SK-N-SH (cell line): ENCODE data around the gene AMDHD2. TPM values are rescaled to one million over a fixed set of nuclear protein-coding genes. Genes with fewer than 3 reads are reported as not detected.

Source experiments
- CTCF ChIA-PET: fragments of 300-600, 350-600 bp; formaldehyde crosslinking; extraction: SDS; loops from one replicate; lab custom pipeline; 2021; lab: Yijun Ruan, JAX
- POLR2A ChIA-PET: fragments of 350-600 bp; sonication (Branson Sonifier 250); formaldehyde crosslinking; extraction: SDS; loops from one replicate; lab custom pipeline; 2020; ENCODE audit warnings: antibody characterized with exemption, inconsistent platforms; lab: Yijun Ruan, JAX
- DNase-seq: peaks from one replicate; pipeline ENCODE4 v3.0.0; 2012
- H2AFZ ChIP-seq: fragments of 200-600 bp; sonication (generic); 2 replicates; pipeline ENCODE4 v1.8.1; 2016; ENCODE audit warnings: antibody characterized with exemption, mild to moderate bottlenecking, low read depth
- H3F3A ChIP-seq: fragments of 200-600 bp; sonication (generic); replicated peaks from 2 replicates; pipeline ENCODE3; 2016; ENCODE audit warnings: antibody characterized with exemption, mild to moderate bottlenecking; ENCODE audit not compliant: insufficient read depth
- H3K27ac ChIP-seq, 2 experiments: fragments of 200-500 bp in 1 of 2; fragments of 200-600 bp in 1 of 2; sonication (Bioruptor generic) in 1 of 2; sonication (generic), shearing (Covaris generic) in 1 of 2; 2 replicates each; pipeline versions ENCODE4 v1.5.1 to v1.6.1; 2014 to 2016; ENCODE audit warnings: low read depth in 2 of 2, inconsistent platforms in 1 of 2, low read length in 1 of 2, mild to moderate bottlenecking in 1 of 2, mixed read lengths in 1 of 2
- H3K27me3 ChIP-seq: fragments of 200-600 bp; sonication (generic), shearing (Covaris generic); 2 replicates; pipeline ENCODE4 v1.6.1; 2016; ENCODE audit warnings: mixed run types; ENCODE audit not compliant: insufficient read depth
- H3K36me3 ChIP-seq, 2 experiments: fragments of 200-500 bp in 1 of 2; fragments of 200-600 bp in 1 of 2; sonication (Bioruptor generic) in 1 of 2; sonication (generic) in 1 of 2; replicated peaks in 1 of 2; 2 replicates each; pipeline versions ENCODE3 to v1.5.1; 2014 to 2016; ENCODE audit warnings: low read length in 1 of 2, mild to moderate bottlenecking in 1 of 2; ENCODE audit not compliant: insufficient read depth in 2 of 2, control insufficient read depth in 1 of 2
- H3K4me1 ChIP-seq, 2 experiments: fragments of 200-500 bp in 1 of 2; fragments of 200-600 bp in 1 of 2; sonication (Bioruptor generic) in 1 of 2; sonication (generic), shearing (Covaris generic) in 1 of 2; 2 replicates each; pipeline versions ENCODE4 v1.5.1 to v1.6.1; 2014 to 2016; ENCODE audit warnings: low read depth in 1 of 2, low read length in 1 of 2, mixed run types in 1 of 2; ENCODE audit not compliant: insufficient read depth in 2 of 2, control insufficient read depth in 1 of 2
- H3K4me2 ChIP-seq: fragments of 200-600 bp; sonication (generic), shearing (Covaris generic); 2 replicates; pipeline ENCODE4 v1.6.1; 2017; ENCODE audit warnings: mixed run types
- H3K4me3 ChIP-seq, 2 experiments: fragments of 200-500 bp in 1 of 2; fragments of 200-600 bp in 1 of 2; sonication (Bioruptor generic) in 1 of 2; sonication (generic), shearing (Covaris generic) in 1 of 2; 2 replicates each; pipeline versions ENCODE4 v1.5.1 to v1.8.1; 2014 to 2016; ENCODE audit warnings: low read depth in 2 of 2, inconsistent platforms in 1 of 2, low read length in 1 of 2, mild to moderate bottlenecking in 1 of 2, mixed read lengths in 1 of 2, moderate library complexity in 1 of 2
- H3K79me2 ChIP-seq: fragments of 200-600 bp; sonication (generic); 2 replicates; pipeline ENCODE4 v1.8.1; 2017; ENCODE audit warnings: mild to moderate bottlenecking; ENCODE audit not compliant: insufficient read depth
- H3K9ac ChIP-seq: fragments of 200-600 bp; sonication (generic); 2 replicates; pipeline ENCODE4 v1.6.1; 2017; ENCODE audit warnings: mixed run types
- H3K9me2 ChIP-seq: fragments of 200-600 bp; sonication (generic); 2 replicates; pipeline ENCODE4 v1.6.1; 2017; ENCODE audit warnings: mixed run types
- H3K9me3 ChIP-seq: fragments of 200-600 bp; sonication (generic); 2 replicates; pipeline ENCODE4 v1.6.1; 2017; ENCODE audit warnings: mixed run types, mild to moderate bottlenecking, moderate library complexity
- H4K20me1 ChIP-seq: fragments of 200-600 bp; sonication (generic); 2 replicates; pipeline ENCODE4 v1.6.1; 2017; ENCODE audit warnings: mild to moderate bottlenecking, mixed run types; ENCODE audit not compliant: insufficient read depth
- CHD2 ChIP-seq: fragments of 150-350 bp; IDR thresholded peaks from 2 replicates; pipeline ENCODE4 v1.6.1; 2018; ENCODE audit warnings: low read length; ENCODE audit not compliant: partially characterized antibody
- EZH2phosphoT487 ChIP-seq: fragments of 200-600 bp; sonication (generic); IDR thresholded peaks from 2 replicates; pipeline ENCODE4 v1.6.1; 2017; ENCODE audit warnings: low read depth, mixed run types, mild to moderate bottlenecking, antibody characterized with exemption, moderate library complexity, borderline replicate concordance
- FOSL2 ChIP-seq: IDR thresholded peaks from 2 replicates; pipeline ENCODE4 v1.4.0; 2012; ENCODE audit warnings: low read depth, mild to moderate bottlenecking, moderate library complexity, borderline replicate concordance
- FOXJ3 ChIP-seq: sonication (generic); formaldehyde crosslinking; IDR thresholded peaks from 2 replicates; pipeline ENCODE4 v1.5.1; 2020; ENCODE audit warnings: mild to moderate bottlenecking, missing genetic modification reagents
- GABPA ChIP-seq: IDR thresholded peaks from 2 replicates; pipeline ENCODE4 v1.4.0; 2012; ENCODE audit warnings: low read depth, mild to moderate bottlenecking
- MXI1 ChIP-seq: IDR thresholded peaks from 2 replicates; pipeline ENCODE4 v1.6.1; 2012; ENCODE audit warnings: mild to moderate bottlenecking, low read depth, low read length, improper control_type of control experiment
- RAD21 ChIP-seq: IDR thresholded peaks from 2 replicates; pipeline ENCODE4 v1.6.1; 2012; ENCODE audit warnings: mild to moderate bottlenecking, low read length
- RCOR1 ChIP-seq: fragments of 150-350 bp; IDR thresholded peaks from 2 replicates; pipeline ENCODE4 v1.6.1; 2017; ENCODE audit warnings: antibody characterized with exemption, low read length
- RFX5 ChIP-seq: IDR thresholded peaks from 2 replicates; pipeline ENCODE4 v1.6.1; 2012; ENCODE audit warnings: mild to moderate bottlenecking, improper control_type of control experiment, low read length
- RXRA ChIP-seq: IDR thresholded peaks from 2 replicates; pipeline ENCODE4 v1.4.0; 2012; ENCODE audit warnings: low read depth, mild to moderate bottlenecking, borderline replicate concordance
- SIN3A ChIP-seq: IDR thresholded peaks from 2 replicates; pipeline ENCODE4 v1.6.1; 2012; ENCODE audit warnings: low read depth, mild to moderate bottlenecking, low read length, moderate library complexity, borderline replicate concordance
- SMC3 ChIP-seq: IDR thresholded peaks from 2 replicates; pipeline ENCODE4 v1.6.1; 2012; ENCODE audit warnings: low read depth, low read length, improper control_type of control experiment
- TAF1 ChIP-seq: IDR thresholded peaks from 2 replicates; pipeline ENCODE4 v1.6.1; 2012; ENCODE audit warnings: low read depth, mild to moderate bottlenecking, low read length, moderate library complexity, borderline replicate concordance
- TCF12 ChIP-seq: IDR thresholded peaks from 2 replicates; pipeline ENCODE4 v1.4.0; 2012
- TEAD4 ChIP-seq: IDR thresholded peaks from 2 replicates; pipeline ENCODE4 v1.4.0; 2012; ENCODE audit warnings: mild to moderate bottlenecking, borderline replicate concordance; ENCODE audit not compliant: insufficient read depth
- WGBS: methylation state at CpG from one replicate; pipeline ENCODE4 v1.1.6; 2017; ENCODE audit warnings: low lambda C conversion rate; 5-methylcytosine and 5-hydroxymethylcytosine counted together
- polyA plus RNA-seq, 3 experiments: library from polyadenylated mRNA; depleted of rRNA; stranded (reverse); fragments of >200 nt; gene quantifications; 2 replicates each; pipeline ENCODE4 v1.2.3, GENCODE V29; 2012
- TF ChIP-seq, protein P1 (sequence below): fragments of 200-600 bp; sonication (generic); IDR thresholded peaks from 2 replicates; pipeline ENCODE4 v1.6.1; 2017; ENCODE audit warnings: antibody characterized with exemption, mild to moderate bottlenecking, moderate library complexity
- TF ChIP-seq, protein P2 (sequence below): IDR thresholded peaks from 2 replicates; pipeline ENCODE4 v1.4.0; 2012; ENCODE audit warnings: low read depth, borderline replicate concordance
- TF ChIP-seq, protein P3 (sequence below): IDR thresholded peaks from 2 replicates; pipeline ENCODE4 v1.4.0; 2012; ENCODE audit warnings: low read depth
- TF ChIP-seq, protein P4 (sequence below): fragments of 150-350 bp; IDR thresholded peaks from 2 replicates; pipeline ENCODE4 v1.6.1; 2016; ENCODE audit warnings: mild to moderate bottlenecking, low read depth, low read length

The AMDHD2 gene
- polyA plus RNA-seq, 1 of the 3 experiments (the other 2 are of a cell fraction) = 38.1 TPM

DNA sequence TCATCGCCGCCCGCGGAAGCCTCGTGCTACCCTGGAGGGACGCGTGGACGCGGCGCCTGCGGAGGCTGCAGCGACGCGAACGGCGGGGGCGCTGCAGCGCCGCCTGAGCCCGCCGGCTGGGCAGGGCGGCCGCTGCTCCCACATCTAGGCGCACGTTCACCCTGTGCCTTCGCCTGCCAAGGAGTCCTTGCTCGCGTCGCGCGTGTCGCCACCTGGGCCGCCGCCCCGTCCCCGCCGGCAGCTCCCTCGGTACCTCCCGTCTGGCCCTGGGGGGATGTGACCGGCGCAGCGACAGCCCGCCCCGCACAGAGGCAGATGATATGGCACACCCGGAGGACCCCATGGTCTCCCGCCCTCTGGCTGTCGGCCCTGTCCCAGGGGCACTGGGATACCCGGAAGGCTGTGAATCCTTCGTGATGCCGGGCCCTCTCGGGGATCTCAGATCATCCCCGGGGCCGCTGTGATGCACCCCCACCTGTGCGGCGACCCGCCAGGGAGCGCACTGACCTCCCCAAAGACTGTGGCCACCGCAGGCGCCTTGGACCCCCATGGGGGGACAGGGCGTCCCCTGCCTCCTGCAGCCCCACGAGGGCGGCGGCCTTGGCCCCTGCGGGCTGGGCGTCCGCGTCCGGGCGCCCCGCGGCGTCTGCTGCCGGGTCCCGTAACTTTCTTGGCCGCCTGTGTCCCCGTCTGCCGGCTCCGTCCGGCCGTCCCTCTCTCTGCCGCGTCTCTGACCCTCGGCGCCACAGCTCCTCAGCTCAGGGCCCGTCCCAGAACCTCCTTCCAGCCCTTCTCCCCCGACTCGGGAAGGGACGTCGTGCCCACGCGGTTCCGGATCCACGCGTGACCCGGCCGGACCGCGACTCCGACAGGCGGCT, 45.9 kb upstream of the AMDHD2 start:
- Histone ChIP-seq H3K9me3 (no peaks in the 10 kb centered on the region), H3K4me1 (peaks cover 0 to 62% of the 10 kb centered on the region in 2 experiments; a peak in 3 of 4 replicates), H3F3A (peaks cover 13% of the 10 kb centered on the region), H3K9ac (peak overlapping the region; percentile 65), H3K9me2 (no peaks in the 10 kb centered on the region), H3K4me2 (peak overlapping the region; percentile 100), H3K79me2 (peaks cover 18% of the 10 kb centered on the region), H3K4me3 (peak overlapping the region; percentile 79 to 89), H3K27me3 (no peaks in the 10 kb centered on the region), H4K20me1 (no peaks in the 10 kb centered on the region), H3K36me3 (no peaks in the 10 kb centered on the region), H2AFZ (peak overlapping the region; percentile 82), H3K27ac (peak overlapping the region; percentile 38 to 89; a peak in 3 of 4 replicates)
- ChIA-PET CTCF (interaction anchor here (0.8 to 2.4 kb wide), 11 partner anchors 9 to 50 kb away, joined by 3 to 11 read pairs (median 4); partner anchors contain the start of gene TEDC2), POLR2A (interaction anchor here (0.6 to 1.4 kb wide), 4 partner anchors 9 to 452 kb away, joined by 4 to 6 read pairs (median 5); no protein-coding TSS in a partner anchor)
- DNase-seq = peak; percentile 79
- TF ChIP-seq RFX5 = no peak
- TF ChIP-seq GABPA = no peak
- TF ChIP-seq FOSL2 = no peak
- TF ChIP-seq, protein P1, sequence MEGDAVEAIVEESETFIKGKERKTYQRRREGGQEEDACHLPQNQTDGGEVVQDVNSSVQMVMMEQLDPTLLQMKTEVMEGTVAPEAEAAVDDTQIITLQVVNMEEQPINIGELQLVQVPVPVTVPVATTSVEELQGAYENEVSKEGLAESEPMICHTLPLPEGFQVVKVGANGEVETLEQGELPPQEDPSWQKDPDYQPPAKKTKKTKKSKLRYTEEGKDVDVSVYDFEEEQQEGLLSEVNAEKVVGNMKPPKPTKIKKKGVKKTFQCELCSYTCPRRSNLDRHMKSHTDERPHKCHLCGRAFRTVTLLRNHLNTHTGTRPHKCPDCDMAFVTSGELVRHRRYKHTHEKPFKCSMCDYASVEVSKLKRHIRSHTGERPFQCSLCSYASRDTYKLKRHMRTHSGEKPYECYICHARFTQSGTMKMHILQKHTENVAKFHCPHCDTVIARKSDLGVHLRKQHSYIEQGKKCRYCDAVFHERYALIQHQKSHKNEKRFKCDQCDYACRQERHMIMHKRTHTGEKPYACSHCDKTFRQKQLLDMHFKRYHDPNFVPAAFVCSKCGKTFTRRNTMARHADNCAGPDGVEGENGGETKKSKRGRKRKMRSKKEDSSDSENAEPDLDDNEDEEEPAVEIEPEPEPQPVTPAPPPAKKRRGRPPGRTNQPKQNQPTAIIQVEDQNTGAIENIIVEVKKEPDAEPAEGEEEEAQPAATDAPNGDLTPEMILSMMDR = peak; percentile 34
- no peak for TF ChIP-seq RCOR1
- no peak for TF ChIP-seq TCF12
- TF ChIP-seq CHD2 = no peak
- TF ChIP-seq, protein P2, sequence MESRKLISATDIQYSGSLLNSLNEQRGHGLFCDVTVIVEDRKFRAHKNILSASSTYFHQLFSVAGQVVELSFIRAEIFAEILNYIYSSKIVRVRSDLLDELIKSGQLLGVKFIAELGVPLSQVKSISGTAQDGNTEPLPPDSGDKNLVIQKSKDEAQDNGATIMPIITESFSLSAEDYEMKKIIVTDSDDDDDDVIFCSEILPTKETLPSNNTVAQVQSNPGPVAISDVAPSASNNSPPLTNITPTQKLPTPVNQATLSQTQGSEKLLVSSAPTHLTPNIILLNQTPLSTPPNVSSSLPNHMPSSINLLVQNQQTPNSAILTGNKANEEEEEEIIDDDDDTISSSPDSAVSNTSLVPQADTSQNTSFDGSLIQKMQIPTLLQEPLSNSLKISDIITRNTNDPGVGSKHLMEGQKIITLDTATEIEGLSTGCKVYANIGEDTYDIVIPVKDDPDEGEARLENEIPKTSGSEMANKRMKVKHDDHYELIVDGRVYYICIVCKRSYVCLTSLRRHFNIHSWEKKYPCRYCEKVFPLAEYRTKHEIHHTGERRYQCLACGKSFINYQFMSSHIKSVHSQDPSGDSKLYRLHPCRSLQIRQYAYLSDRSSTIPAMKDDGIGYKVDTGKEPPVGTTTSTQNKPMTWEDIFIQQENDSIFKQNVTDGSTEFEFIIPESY = no peak
- peak; percentile 74 for TF ChIP-seq MXI1
- TF ChIP-seq SIN3A = no peak
- TF ChIP-seq RAD21 = peak; percentile 33
- TF ChIP-seq, protein P3, sequence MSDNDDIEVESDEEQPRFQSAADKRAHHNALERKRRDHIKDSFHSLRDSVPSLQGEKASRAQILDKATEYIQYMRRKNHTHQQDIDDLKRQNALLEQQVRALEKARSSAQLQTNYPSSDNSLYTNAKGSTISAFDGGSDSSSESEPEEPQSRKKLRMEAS = peak; percentile 74; the same call in 1 of the 2 replicates
- TF ChIP-seq, protein P4, sequence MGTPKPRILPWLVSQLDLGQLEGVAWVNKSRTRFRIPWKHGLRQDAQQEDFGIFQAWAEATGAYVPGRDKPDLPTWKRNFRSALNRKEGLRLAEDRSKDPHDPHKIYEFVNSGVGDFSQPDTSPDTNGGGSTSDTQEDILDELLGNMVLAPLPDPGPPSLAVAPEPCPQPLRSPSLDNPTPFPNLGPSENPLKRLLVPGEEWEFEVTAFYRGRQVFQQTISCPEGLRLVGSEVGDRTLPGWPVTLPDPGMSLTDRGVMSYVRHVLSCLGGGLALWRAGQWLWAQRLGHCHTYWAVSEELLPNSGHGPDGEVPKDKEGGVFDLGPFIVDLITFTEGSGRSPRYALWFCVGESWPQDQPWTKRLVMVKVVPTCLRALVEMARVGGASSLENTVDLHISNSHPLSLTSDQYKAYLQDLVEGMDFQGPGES = no peak
- no peak for TF ChIP-seq SMC3
- no peak for TF ChIP-seq RXRA
- TF ChIP-seq EZH2phosphoT487 = no peak
- no peak for TF ChIP-seq FOXJ3
- no peak for TF ChIP-seq TEAD4
- no peak for TF ChIP-seq TAF1
- under 1% methylated on average over 26 of the region's 100 CpGs for WGBS
